Heart right ventricle (tissue), 16 donors: ENCODE measurements around the gene TRABD2B. TPM values are rescaled to one million over a fixed set of nuclear protein-coding genes. Genes with fewer than 3 reads are reported as not detected.

Experiments
- ATAC-seq, 8 donors: fragments of 200-7000 bp; cut with Tn5 transposase; one replicate each; pipeline ENCODE4 v1.9.1; 2020; ENCODE audit warnings: mild to moderate bottlenecking in 8 of 8, moderate library complexity in 8 of 8, moderate number of reproducible peaks in 1 of 8
- DNase-seq, 2 donors: peaks; one replicate each; pipeline ENCODE4 v3.0.0-alpha.2; 2020
- H3K27ac ChIP-seq, 10 donors: fragments of 200-600 bp; sonication (generic) in 2 of 10; one replicate each; pipeline versions ENCODE4 v1.5.0 to v1.8.0; 2020 to 2022; ENCODE audit warnings: mild to moderate bottlenecking in 3 of 10
- H3K27me3 ChIP-seq, 7 donors: fragments of 200-600 bp; one replicate each; pipeline ENCODE4 v1.8.0; 2021 to 2022; ENCODE audit warnings: mild to moderate bottlenecking in 2 of 7
- H3K36me3 ChIP-seq, 9 donors: fragments of 200-600 bp; sonication (generic) in 1 of 9; one replicate each; pipeline versions ENCODE4 v1.5.0 to v1.8.0; 2020 to 2022; ENCODE audit warnings: mild to moderate bottlenecking in 2 of 9
- H3K4me1 ChIP-seq, 9 donors: fragments of 200-600 bp; sonication (generic) in 1 of 9; one replicate each; pipeline versions ENCODE4 v1.5.0 to v1.8.0; 2020 to 2022; ENCODE audit warnings: mild to moderate bottlenecking in 4 of 9
- H3K4me3 ChIP-seq, 10 donors: fragments of 200-600 bp; sonication (generic) in 2 of 10; one replicate each; pipeline versions ENCODE4 v1.5.0 to v1.8.0; 2020 to 2022; ENCODE audit warnings: mild to moderate bottlenecking in 7 of 10, moderate library complexity in 2 of 10
- H3K9me3 ChIP-seq, 11 donors: fragments of 200-600 bp in 10 of 11; sonication (generic) in 2 of 11; one replicate each; pipeline versions ENCODE4 v1.5.0 to v1.8.0; 2013 to 2022; ENCODE audit warnings: mild to moderate bottlenecking in 2 of 11, control low read depth in 1 of 11, moderate library complexity in 1 of 11
- WGBS, 2 donors: extraction: QIAGEN DNeasy Blood & Tissue Kit; methylation state at CpG; one replicate each; pipeline ENCODE4 v1.1.7; 2013; ENCODE audit warnings: inconsistent platforms in 1 of 2; 5-methylcytosine and 5-hydroxymethylcytosine counted together
- intact Hi-C, 10 donors: fragments of 100-400 bp; cut with DNase I; formaldehyde crosslinking; loops; one replicate each; pipeline versions ENCODE4 v1.11.1 to v1.14.2; 2022
- polyA plus RNA-seq, 2 donors: library from polyadenylated mRNA; stranded (reverse); fragments of 200-250 nt; gene quantifications; one replicate each; pipeline ENCODE4 v1.2.3, GENCODE V29; 2013
- total RNA-seq, 10 donors: library from RNA; stranded (reverse); fragmentation: NEBNext Ultra II Directional in 3 of 10; extraction: Animal tissue kit (Norgen Biotek cat#: 25700) in 3 of 10; gene quantifications; one replicate each; pipeline versions ENCODE4 v1.2.1 to v1.2.4, GENCODE V29; 2021 to 2023
- TF ChIP-seq, protein P1 (sequence below), 9 donors: fragments of 200-600 bp; sonication (generic) in 2 of 9; IDR thresholded peaks; one replicate each; pipeline versions ENCODE4 v1.5.0 to v1.8.0; 2021 to 2022; ENCODE audit warnings: antibody characterized with exemption in 9 of 9, mild to moderate bottlenecking in 5 of 9, moderate library complexity in 1 of 9
- donor health status: Arrhythmogenic right ventricular cardiomyopathy.
- donor health status: ischemic (EF 13 %, LVEDD 7.1; RV severe dilation, severe dysfunction).
- donor health status: healthy with polysubstance abuse.
- donor health status: DM: no; HTN: yes; CAD: no.
- donor health status: DM: no; HTN: no; CAD: no.
- donor health status: ischemic (EF 25% LVEDD 6.9; RV normal size, moderate dysfunction).
- donor health status: ischemic (EF 25% LVEDD 5.7; RV mildly dilated, moderate dysfunction).
- donor health status: healthy.
- donor health status: DM: yes; HTN: yes; CAD: no.
- donor health status: Ischemic cardiomyopathy.
- donor health status: ischemic (EF 35%, LVEDD 5.7; RV mildly dilated, moderate dysfunction).
- donor health status: nonischemic (EF 11% LVEDD 7.7; RV severe dilation, severe dysfunction).
- donor health status: DM: yes; HTN: yes; CAD: no.
- donor health status: PGD.
- donor health status: ischemic (EF 29% LVEDD 5.4; RV normal size, mild dysfunction).
- donor health status: nonischemic (EF 23%, LVEDD 6.1; RV moderate dilation, normal function).

TRABD2B gene
- total and polyA plus RNA-seq, 12 donors: 0.21 to 1.1 (median 0.53) TPM

GRCh38 chr1:47906527-47907176 lies 90.5 kb downstream of the TRABD2B start:
- Histone ChIP-seq H3K27me3 (peaks cover 0 to 8% (median 0%) of the 10 kb centered on the region in 7 donors), H3K36me3 (no peaks in the 10 kb centered on the region), H3K9me3 (no peaks in the 10 kb centered on the region), H3K27ac (no peak overlapping the region), H3K4me1 (no peaks in the 10 kb centered on the region), H3K4me3 (no peak overlapping the region)
- intact Hi-C loops: no loop called here
- no peak for DNase-seq
- WGBS, 2 donors: 77 to 78% methylated on average over 13 to 14 of the region's 14 CpGs
- ATAC-seq: no peak
- TF ChIP-seq, protein P1, sequence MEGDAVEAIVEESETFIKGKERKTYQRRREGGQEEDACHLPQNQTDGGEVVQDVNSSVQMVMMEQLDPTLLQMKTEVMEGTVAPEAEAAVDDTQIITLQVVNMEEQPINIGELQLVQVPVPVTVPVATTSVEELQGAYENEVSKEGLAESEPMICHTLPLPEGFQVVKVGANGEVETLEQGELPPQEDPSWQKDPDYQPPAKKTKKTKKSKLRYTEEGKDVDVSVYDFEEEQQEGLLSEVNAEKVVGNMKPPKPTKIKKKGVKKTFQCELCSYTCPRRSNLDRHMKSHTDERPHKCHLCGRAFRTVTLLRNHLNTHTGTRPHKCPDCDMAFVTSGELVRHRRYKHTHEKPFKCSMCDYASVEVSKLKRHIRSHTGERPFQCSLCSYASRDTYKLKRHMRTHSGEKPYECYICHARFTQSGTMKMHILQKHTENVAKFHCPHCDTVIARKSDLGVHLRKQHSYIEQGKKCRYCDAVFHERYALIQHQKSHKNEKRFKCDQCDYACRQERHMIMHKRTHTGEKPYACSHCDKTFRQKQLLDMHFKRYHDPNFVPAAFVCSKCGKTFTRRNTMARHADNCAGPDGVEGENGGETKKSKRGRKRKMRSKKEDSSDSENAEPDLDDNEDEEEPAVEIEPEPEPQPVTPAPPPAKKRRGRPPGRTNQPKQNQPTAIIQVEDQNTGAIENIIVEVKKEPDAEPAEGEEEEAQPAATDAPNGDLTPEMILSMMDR (IDR thresholded peaks at IDR 0.05): no peak

- H3K4me3 ChIP-seq: no peak overlapping the region
- DNase-seq (no peak), ATAC-seq (peak in 3 of 8 donors; percentile 43 to 56 (median 51))
- WGBS, 2 donors: 70 to 73% methylated on average over 4 of the region's 4 CpGs
- H3K27me3 ChIP-seq: peaks cover 0 to 8% (median 0%) of the 10 kb centered on the region in 7 donors
- no peaks in the 10 kb centered on the region for H3K4me1 ChIP-seq
- H3K9me3 ChIP-seq: no peaks in the 10 kb centered on the region
- intact Hi-C loops: no loop called here
- H3K36me3 ChIP-seq: no peaks in the 10 kb centered on the region
- TF ChIP-seq, protein P1 (IDR thresholded peaks at IDR 0.05): no peak
- H3K27ac ChIP-seq: no peak overlapping the region
Measured at GRCh38 chr1:47906009-47906432, 91.2 kb downstream of the TRABD2B start.

GRCh38 chr1:47903723-47904122 lies 93.5 kb downstream of the TRABD2B start:
- no peak for DNase-seq
- Histone ChIP-seq H3K9me3 (no peaks in the 10 kb centered on the region), H3K27ac (no peak overlapping the region), H3K27me3 (peaks cover 0 to 2% (median 0%) of the 10 kb centered on the region in 7 donors), H3K4me1 (peaks cover 0 to 1% (median 0%) of the 10 kb centered on the region in 9 donors), H3K36me3 (no peaks in the 10 kb centered on the region), H3K4me3 (no peak overlapping the region)
- ATAC-seq: no peak
- intact Hi-C loops: no loop called here
- TF ChIP-seq, protein P1 (IDR thresholded peaks at IDR 0.05): no peak

- Histone ChIP-seq H3K4me3 (no peak overlapping the region), H3K27me3 (peaks cover 0 to 3% (median 0%) of the 10 kb centered on the region in 7 donors), H3K36me3 (no peaks in the 10 kb centered on the region), H3K27ac (no peak overlapping the region), H3K4me1 (peaks cover 0 to 5% (median 0%) of the 10 kb centered on the region in 9 donors), H3K9me3 (no peaks in the 10 kb centered on the region)
- DNase-seq (no peak), ATAC-seq (no peak)
- intact Hi-C loops: no loop called here
- TF ChIP-seq, protein P1 (IDR thresholded peaks at IDR 0.05): no peak
- 89 to 94% methylated on average over 3 of the region's 3 CpGs for WGBS, 2 donors
Measured at GRCh38 chr1:47901001-47901575, 96.1 kb downstream of the TRABD2B start.
